ENCODE data around the gene PPM1J. TPM values are rescaled to one million over a fixed set of nuclear protein-coding genes. Genes with fewer than 3 reads are reported as not detected.

PPM1J gene
- total and polyA plus RNA-seq, 2 of the 8 experiments (the other 6 are each of a cell fraction or from before 2014, with no cell fraction given), result 19.4 to 31.6 TPM

DNA sequence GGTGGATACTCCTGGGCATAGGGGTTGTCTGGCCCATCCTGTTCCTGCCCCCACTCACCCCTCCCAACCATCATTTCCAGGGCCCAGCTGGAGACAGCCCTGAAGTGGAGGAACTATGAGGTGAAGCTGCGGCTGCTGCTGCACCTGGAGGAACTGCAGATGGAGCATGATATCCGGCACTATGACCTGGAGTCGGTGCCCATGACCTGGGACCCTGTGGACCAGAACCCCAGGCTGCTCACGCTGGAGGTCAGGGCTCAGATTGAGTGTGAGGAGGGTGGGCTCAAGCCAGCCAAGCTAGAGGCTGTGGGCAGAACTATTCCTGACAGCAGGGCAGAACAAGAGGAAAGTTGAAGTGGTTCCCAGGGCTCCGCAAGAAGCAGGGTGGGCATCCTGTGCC is 22.5 kb downstream of the PPM1J start (continued):
- TF ChIP-seq CBX8 (IDR thresholded peaks at IDR 0.05; ENCODE audit: borderline replicate concordance, low read depth, low read length) (no peak), SIRT6 (IDR thresholded peaks at IDR 0.05; ENCODE audit: low read length) (no peak), RAD21 (IDR thresholded peaks at IDR 0.05 in 1 of 2, conservative IDR thresholded peaks at IDR 0.05 in 1 of 2; ENCODE audit: low read depth in 2 of 2, low read length in 2 of 2) (no peak), EP300 (IDR thresholded peaks at IDR 0.05; ENCODE audit: borderline replicate concordance in 1 of 2, low read depth in 2 of 2, low read length in 2 of 2) (no peak)
- TF ChIP-seq, protein P1, sequence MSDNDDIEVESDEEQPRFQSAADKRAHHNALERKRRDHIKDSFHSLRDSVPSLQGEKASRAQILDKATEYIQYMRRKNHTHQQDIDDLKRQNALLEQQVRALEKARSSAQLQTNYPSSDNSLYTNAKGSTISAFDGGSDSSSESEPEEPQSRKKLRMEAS (IDR thresholded peaks at IDR 0.05), result no peak

Measured in H1 (cell line).